Karpas-422 (cell line): Measurements from ENCODE around the gene RCN2. TPM values are rescaled to one million over a fixed set of nuclear protein-coding genes. Genes with fewer than 3 reads are reported as not detected.

ENCODE experiments used
- DNase-seq: peaks from one replicate; pipeline ENCODE4 v3.0.0-alpha.2; 2015
- H2AFZ ChIP-seq: fragments of 200-600 bp; sonication (generic); 2 replicates; pipeline ENCODE4 v1.6.1; 2014; ENCODE audit warnings: antibody characterized with exemption, low read length, mixed read lengths
- H3K27ac ChIP-seq: fragments of 200-600 bp; sonication (generic); 2 replicates; pipeline ENCODE4 v1.5.1; 2014; ENCODE audit warnings: mild to moderate bottlenecking, low read length, moderate library complexity
- H3K27me3 ChIP-seq: fragments of 200-600 bp; sonication (generic); 2 replicates; pipeline ENCODE4 v1.6.1; 2014; ENCODE audit warnings: low read length, mixed read lengths
- H3K36me3 ChIP-seq: fragments of 200-600 bp; sonication (generic); 2 replicates; pipeline ENCODE4 v1.6.1; 2014; ENCODE audit warnings: low read length, mixed read lengths; ENCODE audit not compliant: insufficient read depth
- H3K4me1 ChIP-seq: fragments of 200-600 bp; sonication (generic); 2 replicates; pipeline ENCODE4 v1.6.1; 2014; ENCODE audit warnings: mild to moderate bottlenecking, low read length, mixed read lengths
- H3K4me2 ChIP-seq: fragments of 200-600 bp; sonication (generic); 2 replicates; pipeline ENCODE4 v1.6.1; 2014; ENCODE audit warnings: low read length, low read depth, mild to moderate bottlenecking; ENCODE audit not compliant: poor library complexity, severe bottlenecking
- H3K4me3 ChIP-seq: fragments of 200-600 bp; sonication (generic); 2 replicates; pipeline ENCODE4 v1.5.1; 2014; ENCODE audit warnings: mild to moderate bottlenecking, antibody characterized with exemption, low read length, mixed read lengths
- H3K79me2 ChIP-seq: fragments of 200-600 bp; sonication (generic); 2 replicates; pipeline ENCODE4 v1.6.1; 2014; ENCODE audit warnings: mild to moderate bottlenecking, low read length, mixed read lengths
- H3K9ac ChIP-seq: fragments of 200-600 bp; sonication (generic); 2 replicates; pipeline ENCODE4 v1.6.0; 2014; ENCODE audit warnings: low read length
- H3K9me2 ChIP-seq: fragments of 200-600 bp; sonication (generic), shearing (Covaris generic); replicated peaks from 2 replicates; pipeline ENCODE4 v1.6.0; 2014; ENCODE audit warnings: mild to moderate bottlenecking, low read length, moderate library complexity; ENCODE audit not compliant: insufficient read depth
- H3K9me3 ChIP-seq: fragments of 300-700, 200-600 bp; sonication (generic); 2 replicates; pipeline ENCODE4 v1.6.1; 2014; ENCODE audit warnings: low read length, mixed read lengths
- H4K20me1 ChIP-seq: fragments of 200-600 bp; sonication (generic); 2 replicates; pipeline ENCODE4 v1.6.1; 2014; ENCODE audit warnings: mild to moderate bottlenecking, antibody characterized with exemption, low read length, low read depth; ENCODE audit not compliant: insufficient read depth
- total RNA-seq: library from RNA; depleted of rRNA; stranded (reverse); fragments of >200 nt; shearing (Covaris generic); gene quantifications from 2 replicates; pipeline ENCODE4 v1.2.3, GENCODE V29; 2014; ENCODE audit warnings: low replicate concordance

The RCN2 gene
- total RNA-seq, 1 experiment from 2014 or later: 84.8 TPM

DNA sequence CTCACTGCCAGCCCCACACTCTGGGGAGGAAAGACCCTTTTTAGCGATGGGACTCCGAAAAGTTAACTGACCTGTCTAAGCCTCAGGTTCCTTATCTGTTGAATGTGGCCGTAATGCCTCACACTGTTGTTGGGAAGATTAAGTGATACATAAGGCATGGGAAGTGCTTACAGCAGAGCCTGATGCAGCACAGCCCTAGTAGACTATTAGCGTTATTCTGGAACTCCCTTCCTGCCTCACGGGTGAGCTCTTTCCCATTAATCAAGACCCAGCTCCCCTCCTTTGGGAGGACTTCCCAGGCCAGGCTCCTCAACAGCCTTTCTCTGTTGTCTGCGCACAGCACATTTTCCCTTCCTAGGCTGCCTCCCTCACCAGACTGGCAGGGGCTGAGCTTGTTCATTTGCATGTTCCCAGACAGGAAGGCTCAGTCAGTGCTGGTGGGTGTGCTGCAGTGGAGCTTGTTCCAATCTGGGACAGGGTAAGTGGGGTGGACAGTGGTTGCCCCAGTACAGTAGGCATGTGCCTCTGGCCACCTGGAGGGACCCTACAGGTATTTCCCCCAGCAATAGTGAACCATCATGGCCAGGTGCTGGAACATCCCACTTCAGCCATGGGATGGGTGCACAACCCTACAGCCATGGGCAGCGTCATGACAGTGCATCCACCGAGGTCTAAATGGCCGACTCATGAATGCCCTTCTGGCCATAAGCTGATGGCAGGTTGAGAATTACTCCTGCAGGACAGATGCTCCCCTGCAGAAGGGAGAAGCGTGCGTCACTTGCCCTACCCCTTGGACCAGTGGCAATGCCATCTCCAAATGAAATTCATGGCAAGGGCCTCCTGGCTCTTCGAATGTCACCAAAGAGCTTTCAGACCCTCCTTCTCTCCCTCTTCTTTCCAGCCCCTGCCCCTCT, 57.6 kb downstream of the RCN2 start:
- peak overlapping the region; percentile 93 for H2AFZ ChIP-seq
- H3K4me3 ChIP-seq: no peak overlapping the region
- H3K79me2 ChIP-seq: no peaks in the 10 kb centered on the region
- no peak overlapping the region for H3K27ac ChIP-seq
- H3K36me3 ChIP-seq: no peaks in the 10 kb centered on the region
- no peaks in the 10 kb centered on the region for H3K9me2 ChIP-seq
- no peaks in the 10 kb centered on the region for H4K20me1 ChIP-seq
- no peak overlapping the region for H3K4me2 ChIP-seq
- no peaks in the 10 kb centered on the region for H3K27me3 ChIP-seq
- DNase-seq: no peak
- no peak overlapping the region for H3K9ac ChIP-seq
- peaks cover 31% of the 10 kb centered on the region for H3K4me1 ChIP-seq
- no peaks in the 10 kb centered on the region for H3K9me3 ChIP-seq

DNA sequence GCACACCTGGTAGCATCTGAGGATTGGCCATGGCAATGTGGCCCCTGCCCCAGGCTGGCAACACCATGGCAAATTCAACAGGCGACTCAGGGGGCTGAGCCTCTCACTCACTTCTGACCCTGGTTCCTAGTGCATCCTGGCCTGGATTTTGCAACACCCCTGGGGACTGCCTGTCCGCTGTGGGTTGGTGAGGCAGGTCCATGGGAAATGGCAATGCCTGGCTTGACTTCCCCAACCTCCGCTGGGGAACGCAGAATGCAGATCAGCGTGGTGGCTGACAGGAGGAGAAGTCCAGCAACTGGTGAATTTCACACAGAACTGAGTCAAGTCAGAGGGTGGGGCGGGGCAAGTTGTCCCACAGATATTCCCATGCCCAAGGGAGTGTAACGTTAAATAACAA, 59.5 kb downstream of the RCN2 start:
- peaks cover 38% of the 10 kb centered on the region for H3K4me1 ChIP-seq

DNA sequence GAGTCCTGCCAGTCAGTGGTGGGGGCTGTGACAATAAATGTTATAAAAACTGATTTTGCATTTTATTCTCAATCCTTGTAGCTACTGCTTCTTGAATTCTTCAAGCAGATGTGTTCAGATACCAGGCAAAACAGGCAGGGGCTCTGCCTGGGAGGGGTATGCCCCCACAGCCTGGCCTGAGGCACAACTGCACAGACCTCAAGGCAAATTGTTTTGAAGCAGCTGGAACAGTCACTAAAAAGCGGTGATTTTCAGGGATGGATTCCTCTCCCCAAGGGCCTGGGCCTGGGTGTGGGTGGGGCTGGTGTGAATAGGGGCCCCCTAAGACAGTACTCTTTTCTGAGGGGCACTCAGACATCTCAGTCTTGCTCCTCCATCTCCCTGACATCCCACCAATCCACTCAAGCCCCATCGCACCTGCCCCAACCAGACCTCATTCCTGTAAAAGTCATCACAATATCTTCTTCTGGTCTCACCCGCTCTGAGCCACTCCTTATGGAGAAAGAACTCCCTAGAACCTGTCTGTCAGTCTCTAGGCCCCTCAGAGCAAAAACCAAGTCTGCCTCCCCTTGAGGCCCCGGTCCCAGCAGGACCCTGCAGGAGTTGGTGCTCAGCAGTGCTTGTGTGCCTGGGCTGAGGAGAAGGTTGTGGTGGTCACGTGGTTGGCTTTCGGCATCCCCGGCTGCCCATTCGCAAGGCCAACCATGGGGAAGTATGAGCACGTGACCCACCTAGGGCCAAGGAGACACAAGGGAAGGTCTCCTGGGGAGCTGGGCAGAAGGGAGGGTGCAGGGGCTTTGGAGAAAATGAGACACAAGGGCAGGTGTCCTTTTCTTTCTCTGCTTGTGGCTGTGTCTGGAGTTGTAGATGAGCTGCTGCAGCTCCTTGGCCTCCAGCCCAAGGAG, 60.4 kb downstream of the RCN2 start:
- Histone ChIP-seq H3K4me3 (no peak overlapping the region), H3K27me3 (no peaks in the 10 kb centered on the region), H3K9ac (no peak overlapping the region), H3K9me2 (no peaks in the 10 kb centered on the region), H3K9me3 (no peaks in the 10 kb centered on the region), H2AFZ (no peak overlapping the region), H3K4me1 (peaks cover 47% of the 10 kb centered on the region), H3K27ac (no peak overlapping the region), H3K36me3 (no peaks in the 10 kb centered on the region), H3K4me2 (no peak overlapping the region), H3K79me2 (peaks cover 15% of the 10 kb centered on the region), H4K20me1 (no peaks in the 10 kb centered on the region)
- no peak for DNase-seq

More for the DNA sequence above, 59.5 kb downstream of the RCN2 start:
- Histone ChIP-seq H3K4me2 (no peak overlapping the region), H3K27me3 (no peaks in the 10 kb centered on the region), H3K27ac (no peak overlapping the region), H3K9me2 (no peaks in the 10 kb centered on the region), H3K36me3 (no peaks in the 10 kb centered on the region), H3K9ac (no peak overlapping the region), H3K4me3 (no peak overlapping the region), H3K79me2 (peaks cover 5% of the 10 kb centered on the region), H3K9me3 (no peaks in the 10 kb centered on the region), H2AFZ (no peak overlapping the region), H4K20me1 (no peaks in the 10 kb centered on the region)
- no peak for DNase-seq

DNA sequence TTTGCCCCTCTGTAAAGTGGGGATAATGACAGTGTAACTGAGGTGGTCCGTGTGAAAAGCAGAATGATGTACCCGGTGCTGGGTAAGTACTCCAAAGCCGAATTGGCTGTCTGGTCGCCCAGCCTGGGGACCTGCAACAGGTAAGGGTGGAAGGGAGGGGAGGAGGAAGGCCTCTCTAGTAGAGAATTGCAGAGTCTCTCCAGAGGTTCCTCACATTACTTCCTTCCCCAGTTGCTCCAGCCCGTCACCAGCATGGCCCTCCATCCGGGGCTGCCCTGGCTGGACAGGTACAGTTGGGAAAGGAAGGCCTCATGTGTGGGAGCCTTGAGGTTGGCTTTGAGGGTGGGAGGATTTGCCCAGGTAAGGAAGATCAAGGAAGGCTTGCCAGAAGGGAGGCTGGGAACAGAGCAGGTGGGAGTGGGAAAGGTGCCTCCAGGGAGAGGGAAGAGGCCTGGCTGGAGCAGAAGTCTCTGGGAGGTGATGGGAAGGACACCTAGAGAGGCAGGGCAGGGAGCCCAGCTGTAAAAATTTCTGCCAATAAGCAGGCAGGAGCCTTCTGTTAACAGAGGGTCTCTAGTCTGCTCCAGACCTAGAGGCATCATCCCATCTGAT, 61.7 kb downstream of the RCN2 start:
- peaks cover 17% of the 10 kb centered on the region for H3K79me2 ChIP-seq
- no peak overlapping the region for H3K4me3 ChIP-seq
- DNase-seq: no peak
- no peak overlapping the region for H3K9ac ChIP-seq
- no peaks in the 10 kb centered on the region for H3K9me2 ChIP-seq
- no peaks in the 10 kb centered on the region for H4K20me1 ChIP-seq
- no peaks in the 10 kb centered on the region for H3K27me3 ChIP-seq
- no peaks in the 10 kb centered on the region for H3K36me3 ChIP-seq
- no peaks in the 10 kb centered on the region for H3K9me3 ChIP-seq
- H3K27ac ChIP-seq: no peak overlapping the region
- peaks cover 56% of the 10 kb centered on the region for H3K4me1 ChIP-seq
- no peak overlapping the region for H2AFZ ChIP-seq
- no peak overlapping the region for H3K4me2 ChIP-seq

DNA sequence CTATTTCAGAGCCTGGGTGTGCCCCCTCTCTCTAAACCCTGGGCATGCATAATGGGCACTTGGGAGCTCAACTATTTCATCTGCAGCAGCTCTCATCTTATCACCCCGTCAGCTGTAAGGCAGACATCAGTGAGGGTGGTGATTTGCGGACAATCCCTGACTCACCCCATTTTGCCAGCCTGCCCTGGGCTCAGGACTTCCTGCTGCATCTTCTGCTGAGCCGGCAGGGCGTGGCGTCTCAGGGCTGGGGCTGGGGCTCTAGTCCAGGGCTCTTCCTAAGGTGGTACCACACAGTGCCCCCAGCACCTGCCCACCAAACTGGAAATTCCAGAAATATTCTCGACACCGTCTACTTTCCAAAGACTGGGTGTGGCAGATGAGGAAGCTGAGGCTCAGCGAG, 62.5 kb downstream of the RCN2 start:
- Histone ChIP-seq H3K9me2 (no peaks in the 10 kb centered on the region), H3K9me3 (no peaks in the 10 kb centered on the region), H3K4me3 (no peak overlapping the region), H3K4me1 (peaks cover 56% of the 10 kb centered on the region), H3K9ac (no peak overlapping the region), H3K36me3 (no peaks in the 10 kb centered on the region), H2AFZ (no peak overlapping the region), H3K79me2 (peaks cover 22% of the 10 kb centered on the region), H3K27ac (no peak overlapping the region), H4K20me1 (no peaks in the 10 kb centered on the region), H3K4me2 (no peak overlapping the region), H3K27me3 (no peaks in the 10 kb centered on the region)
- no peak for DNase-seq

DNA sequence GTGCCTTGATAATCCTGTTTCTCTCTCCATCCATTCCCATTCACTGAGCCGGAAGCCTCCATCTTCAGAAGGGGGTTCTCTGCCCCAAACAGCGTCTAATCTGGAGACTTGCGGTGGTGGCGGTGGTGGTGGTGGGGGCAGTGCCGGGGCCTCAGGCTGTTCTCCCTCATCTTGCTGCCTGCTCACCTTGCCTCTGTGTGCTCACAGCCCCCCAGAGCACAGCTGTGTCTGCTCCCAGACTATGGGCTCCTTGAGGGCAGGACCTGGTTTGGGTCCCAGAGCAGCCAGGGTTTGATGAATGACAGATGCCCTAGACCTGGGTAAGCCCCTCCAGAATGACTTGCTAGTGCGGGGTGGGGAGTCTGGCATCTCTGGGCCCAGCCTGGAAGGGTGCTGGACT, 62.9 kb downstream of the RCN2 start:
- Histone ChIP-seq H3K9ac (peak overlapping the region; percentile 84), H4K20me1 (no peaks in the 10 kb centered on the region), H3K4me1 (peaks cover 57% of the 10 kb centered on the region), H3K9me3 (no peaks in the 10 kb centered on the region), H3K4me2 (peak overlapping the region; percentile 86), H3K4me3 (peak overlapping the region; percentile 82), H3K27me3 (no peaks in the 10 kb centered on the region), H3K27ac (peak overlapping the region; percentile 81), H2AFZ (peak overlapping the region; percentile 92), H3K79me2 (peaks cover 22% of the 10 kb centered on the region), H3K9me2 (no peaks in the 10 kb centered on the region), H3K36me3 (no peaks in the 10 kb centered on the region)
- no peak for DNase-seq

DNA sequence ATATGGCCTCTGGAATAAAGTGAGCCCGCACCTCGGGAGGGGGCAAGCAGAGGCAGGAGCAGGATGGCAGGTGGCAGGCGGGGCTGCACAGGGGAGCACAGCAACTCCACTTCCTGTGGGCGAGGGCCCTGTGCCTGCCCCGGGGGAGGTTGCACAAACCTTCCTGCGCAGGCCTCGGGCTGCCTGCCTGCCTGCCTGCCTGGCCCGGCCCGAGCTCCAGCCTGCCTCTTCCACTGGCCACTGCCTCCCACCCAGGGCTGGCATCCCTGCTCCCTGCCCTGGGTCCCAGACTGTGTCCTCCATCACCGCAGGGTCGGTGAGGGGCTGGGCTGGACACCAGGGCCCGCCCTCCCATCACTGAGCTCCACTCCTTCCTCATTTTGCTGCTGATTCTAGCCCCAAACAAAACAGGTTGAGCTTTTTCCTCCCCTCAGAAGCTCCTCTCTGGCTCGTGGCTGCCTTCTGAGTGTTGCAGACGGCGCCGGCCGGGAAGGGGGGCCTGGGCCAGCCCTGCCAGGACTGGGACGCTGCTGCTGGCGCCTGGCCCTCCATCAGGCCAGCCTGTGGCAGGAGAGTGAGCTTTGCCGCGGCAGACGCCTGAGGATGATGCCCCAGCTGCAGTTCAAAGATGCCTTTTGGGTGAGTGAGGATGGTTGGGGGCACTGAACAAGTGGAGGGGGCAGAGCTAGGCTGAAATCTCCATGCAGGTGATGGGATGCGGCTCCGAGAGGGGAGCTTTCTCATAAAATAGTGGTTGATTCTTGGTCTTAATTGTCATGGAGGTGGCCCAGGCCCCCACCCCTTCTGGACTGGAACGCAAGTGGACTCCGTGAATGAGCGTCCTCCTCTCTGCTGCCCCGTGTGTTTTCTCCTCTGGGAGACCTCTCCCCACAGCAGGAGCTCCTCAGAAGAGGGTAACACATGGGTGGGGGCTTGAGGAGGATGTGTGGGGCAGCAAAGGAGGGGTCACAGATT, 63.7 kb downstream of the RCN2 start, which contains the start of gene PSTPIP1:
TSS of gene PSTPIP1 (plus strand) at position 156 of the 975 bp plus-strand sequence. CDS start at position 604, 448 bp downstream.
- H3K9ac ChIP-seq: peak within 1 kb of the TSS; percentile 84
- H3K36me3 ChIP-seq: no peaks in the 10 kb centered on the region
- H3K27me3 ChIP-seq: no peaks in the 10 kb centered on the region
- peak within 1 kb of the TSS; percentile 86 for H3K4me2 ChIP-seq
- no peaks in the 10 kb centered on the region for H4K20me1 ChIP-seq
- peaks cover 22% of the 10 kb centered on the region for H3K79me2 ChIP-seq
- peak within 1 kb of the TSS; percentile 81 for H3K27ac ChIP-seq
- H2AFZ ChIP-seq: peak within 1 kb of the TSS; percentile 92
- no peaks in the 10 kb centered on the region for H3K9me2 ChIP-seq
- peak within 1 kb of the TSS; percentile 82 for H3K4me3 ChIP-seq
- H3K9me3 ChIP-seq: no peaks in the 10 kb centered on the region
- DNase-seq: peak; percentile 89
- H3K4me1 ChIP-seq: peaks cover 64% of the 10 kb centered on the region
